SU-DHL-6 (cell line): Measurements from ENCODE around the gene SERPINA6.

Experiments
- CTCF ChIP-seq: fragments of 200-600 bp; sonication (generic); IDR thresholded peaks from one replicate; pipeline ENCODE4 v1.5.1; 2017; ENCODE audit warnings: antibody characterized with exemption, mild to moderate bottlenecking, low read length, moderate library complexity; ENCODE audit not compliant: insufficient read depth, poor library complexity, severe bottlenecking
- EZH2phosphoT487 ChIP-seq: fragments of 200-600 bp; sonication (generic), shearing (Covaris generic); conservative IDR thresholded peaks from 2 replicates; pipeline ENCODE4 v1.6.1; 2018; ENCODE audit warnings: mild to moderate bottlenecking, antibody characterized with exemption, low read length, moderate library complexity, mixed read lengths

GRCh38 chr14:94362614-94363133, 39.5 kb upstream of the SERPINA6 start:
- no peak for TF ChIP-seq CTCF
- TF ChIP-seq EZH2phosphoT487: no peak
